SK-N-SH (cell line): ENCODE measurements around the gene PEX16. TPM values are rescaled to one million over a fixed set of nuclear protein-coding genes. Genes with fewer than 3 reads are reported as not detected.

Source experiments
- CTCF ChIA-PET: fragments of 300-600, 350-600 bp; formaldehyde crosslinking; extraction: SDS; loops from one replicate; lab custom pipeline; 2021; lab: Yijun Ruan, JAX
- POLR2A ChIA-PET: fragments of 350-600 bp; sonication (Branson Sonifier 250); formaldehyde crosslinking; extraction: SDS; loops from one replicate; lab custom pipeline; 2020; ENCODE audit warnings: antibody characterized with exemption, inconsistent platforms; lab: Yijun Ruan, JAX
- DNase-seq: peaks from one replicate; pipeline ENCODE4 v3.0.0; 2012
- H2AFZ ChIP-seq: fragments of 200-600 bp; sonication (generic); 2 replicates; pipeline ENCODE4 v1.8.1; 2016; ENCODE audit warnings: antibody characterized with exemption, mild to moderate bottlenecking, low read depth
- H3F3A ChIP-seq: fragments of 200-600 bp; sonication (generic); replicated peaks from 2 replicates; pipeline ENCODE3; 2016; ENCODE audit warnings: antibody characterized with exemption, mild to moderate bottlenecking; ENCODE audit not compliant: insufficient read depth
- H3K27ac ChIP-seq, 2 experiments: fragments of 200-500 bp in 1 of 2; fragments of 200-600 bp in 1 of 2; sonication (Bioruptor generic) in 1 of 2; sonication (generic), shearing (Covaris generic) in 1 of 2; 2 replicates each; pipeline versions ENCODE4 v1.5.1 to v1.6.1; 2014 to 2016; ENCODE audit warnings: low read depth in 2 of 2, inconsistent platforms in 1 of 2, low read length in 1 of 2, mild to moderate bottlenecking in 1 of 2, mixed read lengths in 1 of 2
- H3K27me3 ChIP-seq: fragments of 200-600 bp; sonication (generic), shearing (Covaris generic); 2 replicates; pipeline ENCODE4 v1.6.1; 2016; ENCODE audit warnings: mixed run types; ENCODE audit not compliant: insufficient read depth
- H3K36me3 ChIP-seq, 2 experiments: fragments of 200-500 bp in 1 of 2; fragments of 200-600 bp in 1 of 2; sonication (Bioruptor generic) in 1 of 2; sonication (generic) in 1 of 2; replicated peaks in 1 of 2; 2 replicates each; pipeline versions ENCODE3 to v1.5.1; 2014 to 2016; ENCODE audit warnings: low read length in 1 of 2, mild to moderate bottlenecking in 1 of 2; ENCODE audit not compliant: insufficient read depth in 2 of 2, control insufficient read depth in 1 of 2
- H3K4me1 ChIP-seq, 2 experiments: fragments of 200-500 bp in 1 of 2; fragments of 200-600 bp in 1 of 2; sonication (Bioruptor generic) in 1 of 2; sonication (generic), shearing (Covaris generic) in 1 of 2; 2 replicates each; pipeline versions ENCODE4 v1.5.1 to v1.6.1; 2014 to 2016; ENCODE audit warnings: low read depth in 1 of 2, low read length in 1 of 2, mixed run types in 1 of 2; ENCODE audit not compliant: insufficient read depth in 2 of 2, control insufficient read depth in 1 of 2
- H3K4me2 ChIP-seq: fragments of 200-600 bp; sonication (generic), shearing (Covaris generic); 2 replicates; pipeline ENCODE4 v1.6.1; 2017; ENCODE audit warnings: mixed run types
- H3K4me3 ChIP-seq, 2 experiments: fragments of 200-500 bp in 1 of 2; fragments of 200-600 bp in 1 of 2; sonication (Bioruptor generic) in 1 of 2; sonication (generic), shearing (Covaris generic) in 1 of 2; 2 replicates each; pipeline versions ENCODE4 v1.5.1 to v1.8.1; 2014 to 2016; ENCODE audit warnings: low read depth in 2 of 2, inconsistent platforms in 1 of 2, low read length in 1 of 2, mild to moderate bottlenecking in 1 of 2, mixed read lengths in 1 of 2, moderate library complexity in 1 of 2
- H3K79me2 ChIP-seq: fragments of 200-600 bp; sonication (generic); 2 replicates; pipeline ENCODE4 v1.8.1; 2017; ENCODE audit warnings: mild to moderate bottlenecking; ENCODE audit not compliant: insufficient read depth
- H3K9ac ChIP-seq: fragments of 200-600 bp; sonication (generic); 2 replicates; pipeline ENCODE4 v1.6.1; 2017; ENCODE audit warnings: mixed run types
- H3K9me2 ChIP-seq: fragments of 200-600 bp; sonication (generic); 2 replicates; pipeline ENCODE4 v1.6.1; 2017; ENCODE audit warnings: mixed run types
- H3K9me3 ChIP-seq: fragments of 200-600 bp; sonication (generic); 2 replicates; pipeline ENCODE4 v1.6.1; 2017; ENCODE audit warnings: mixed run types, mild to moderate bottlenecking, moderate library complexity
- H4K20me1 ChIP-seq: fragments of 200-600 bp; sonication (generic); 2 replicates; pipeline ENCODE4 v1.6.1; 2017; ENCODE audit warnings: mild to moderate bottlenecking, mixed run types; ENCODE audit not compliant: insufficient read depth
- CTCF ChIP-seq: fragments of 200-600 bp; sonication (generic); IDR thresholded peaks from 2 replicates; pipeline ENCODE4 v1.6.1; 2017; ENCODE audit warnings: antibody characterized with exemption, mild to moderate bottlenecking, moderate library complexity
- ELF1 ChIP-seq: IDR thresholded peaks from 2 replicates; pipeline ENCODE4 v1.4.0; 2012
- EP300 ChIP-seq, 2 experiments: IDR thresholded peaks; 2 replicates each; pipeline versions ENCODE4 v1.4.0 to v1.6.1; 2012; ENCODE audit warnings: borderline replicate concordance in 1 of 2, low read depth in 1 of 2, low read length in 1 of 2
- EZH2phosphoT487 ChIP-seq: fragments of 200-600 bp; sonication (generic); IDR thresholded peaks from 2 replicates; pipeline ENCODE4 v1.6.1; 2017; ENCODE audit warnings: low read depth, mixed run types, mild to moderate bottlenecking, antibody characterized with exemption, moderate library complexity, borderline replicate concordance
- FOXJ3 ChIP-seq: sonication (generic); formaldehyde crosslinking; IDR thresholded peaks from 2 replicates; pipeline ENCODE4 v1.5.1; 2020; ENCODE audit warnings: mild to moderate bottlenecking, missing genetic modification reagents
- GABPA ChIP-seq: IDR thresholded peaks from 2 replicates; pipeline ENCODE4 v1.4.0; 2012; ENCODE audit warnings: low read depth, mild to moderate bottlenecking
- JUND ChIP-seq: IDR thresholded peaks from 2 replicates; pipeline ENCODE4 v1.4.0; 2012
- NFIC ChIP-seq: IDR thresholded peaks from 2 replicates; pipeline ENCODE4 v1.4.0; 2012; ENCODE audit warnings: borderline replicate concordance
- RCOR1 ChIP-seq: fragments of 150-350 bp; IDR thresholded peaks from 2 replicates; pipeline ENCODE4 v1.6.1; 2017; ENCODE audit warnings: antibody characterized with exemption, low read length
- RFX5 ChIP-seq: IDR thresholded peaks from 2 replicates; pipeline ENCODE4 v1.6.1; 2012; ENCODE audit warnings: mild to moderate bottlenecking, improper control_type of control experiment, low read length
- RXRA ChIP-seq: IDR thresholded peaks from 2 replicates; pipeline ENCODE4 v1.4.0; 2012; ENCODE audit warnings: low read depth, mild to moderate bottlenecking, borderline replicate concordance
- SMC3 ChIP-seq: IDR thresholded peaks from 2 replicates; pipeline ENCODE4 v1.6.1; 2012; ENCODE audit warnings: low read depth, low read length, improper control_type of control experiment
- TEAD4 ChIP-seq: IDR thresholded peaks from 2 replicates; pipeline ENCODE4 v1.4.0; 2012; ENCODE audit warnings: mild to moderate bottlenecking, borderline replicate concordance; ENCODE audit not compliant: insufficient read depth
- USF1 ChIP-seq: IDR thresholded peaks from 2 replicates; pipeline ENCODE4 v1.4.0; 2012; ENCODE audit warnings: low read depth, borderline replicate concordance
- ZBTB33 ChIP-seq: IDR thresholded peaks from 2 replicates; pipeline ENCODE4 v1.4.0; 2012; ENCODE audit warnings: low read depth, borderline replicate concordance
- whole genome bisulfite sequencing: methylation state at CpG from one replicate; pipeline ENCODE4 v1.1.6; 2017; ENCODE audit warnings: low lambda C conversion rate; 5-methylcytosine and 5-hydroxymethylcytosine counted together
- polyA plus RNA-seq, 3 experiments: library from polyadenylated mRNA; depleted of rRNA; stranded (reverse); fragments of >200 nt; gene quantifications; 2 replicates each; pipeline ENCODE4 v1.2.3, GENCODE V29; 2012

Gene PEX16
- polyA plus RNA-seq, 1 of the 3 experiments (the other 2 are of a cell fraction): 46.4 TPM

- ChIA-PET POLR2A (no interaction called here), CTCF (interaction anchor here (1.0 to 6.2 kb wide), 5 partner anchors 11 to 135 kb away, joined by 3 to 118 read pairs (median 35); no protein-coding TSS in a partner anchor)
- H3F3A ChIP-seq: peaks cover 23% of the 10 kb centered on the region
- peaks cover 12 to 42% of the 10 kb centered on the region in 2 experiments for H3K36me3 ChIP-seq
- WGBS: 91% methylated on average over 4 of the region's 4 CpGs
- TF ChIP-seq ZBTB33 (no peak), JUND (no peak), RFX5 (no peak), NFIC (no peak), CTCF (no peak), EP300 (IDR thresholded peaks at IDR 0.05; ENCODE audit: borderline replicate concordance in 1 of 2, low read depth in 1 of 2, low read length in 1 of 2) (no peak), RCOR1 (no peak), FOXJ3 (no peak), GABPA (no peak), RXRA (no peak), USF1 (no peak), EZH2phosphoT487 (no peak), TEAD4 (no peak), ELF1 (no peak), SMC3 (no peak)
- H3K9me2 ChIP-seq: no peaks in the 10 kb centered on the region
- no peak for DNase-seq
- no peaks in the 10 kb centered on the region for H3K9me3 ChIP-seq
- H3K4me2 ChIP-seq: no peak overlapping the region
- no peaks in the 10 kb centered on the region for H4K20me1 ChIP-seq
- H3K4me3 ChIP-seq: no peak overlapping the region
- no peaks in the 10 kb centered on the region for H3K79me2 ChIP-seq
- no peak overlapping the region for H3K9ac ChIP-seq
- H3K27me3 ChIP-seq: no peaks in the 10 kb centered on the region
- no peak overlapping the region for H3K27ac ChIP-seq
- peaks cover 9 to 17% of the 10 kb centered on the region in 2 experiments; a peak in 3 of 4 replicates for H3K4me1 ChIP-seq
- H2AFZ ChIP-seq: no peak overlapping the region
Observed at GRCh38 chr11:45870706-45871105, 47.0 kb downstream of the PEX16 start.
